NOMO-1 treated with DMSO at 0.1 percent for 48 hours (cell line): ENCODE data around the gene TRIM9.

Experiments used
- DNase-seq: peaks from one replicate; lab custom pipeline; 2025; ENCODE audit not compliant: unreplicated experiment; lab: John Stamatoyannopoulos, UW

Gene TRIM9

DNA sequence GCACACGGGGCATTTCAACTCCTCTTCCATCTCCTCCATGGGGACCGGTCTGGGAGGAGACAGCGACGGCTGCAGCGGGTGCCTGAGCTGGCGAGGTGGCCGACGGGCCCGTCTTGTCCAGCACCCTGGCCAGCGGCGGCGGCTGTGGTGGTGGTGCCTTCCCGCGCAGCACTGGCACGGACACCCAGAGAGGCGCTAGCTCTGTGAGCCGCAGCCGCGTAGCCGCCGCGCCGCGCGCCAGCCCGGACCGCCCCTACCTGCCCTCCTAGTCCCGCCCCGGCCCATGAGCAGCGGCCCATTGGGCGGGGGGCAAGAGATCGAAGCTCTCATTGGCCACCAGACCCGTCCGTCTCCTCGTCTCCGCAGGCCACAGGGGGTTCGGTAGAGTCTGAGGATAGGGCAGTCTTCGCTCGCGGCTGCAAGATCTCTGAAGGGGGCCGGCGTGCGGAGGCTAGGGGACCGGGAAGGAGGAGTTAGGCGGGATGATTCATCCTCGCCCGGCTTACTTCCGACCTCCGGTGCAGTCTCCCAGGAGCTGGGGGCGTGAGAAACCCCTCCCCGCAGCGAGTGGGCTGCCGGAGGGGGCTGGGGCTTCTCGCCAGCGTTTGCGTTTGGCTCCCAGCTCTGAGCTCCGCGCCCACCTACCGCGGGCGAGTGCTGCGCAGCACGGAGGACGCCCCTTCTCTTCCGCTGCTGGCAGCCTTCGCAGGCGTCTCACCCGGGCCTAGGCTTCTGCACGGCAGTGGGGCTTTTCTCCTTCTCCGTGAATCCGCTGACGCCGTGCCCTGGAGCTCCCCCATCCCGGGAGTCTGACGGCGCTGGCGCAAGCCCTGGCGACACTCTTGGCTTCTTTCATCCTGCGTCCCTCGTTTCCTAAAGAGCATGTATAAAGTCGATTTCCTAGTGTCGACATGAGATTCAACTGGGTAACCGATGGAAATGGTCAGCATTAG is at the start of gene TRIM9:
Gene TRIM9 (minus strand): TSS at position 205 of the 953 bp plus-strand sequence. CDS start 166 bp downstream, at position 39.
- peak; percentile 95 for DNase-seq

DNA sequence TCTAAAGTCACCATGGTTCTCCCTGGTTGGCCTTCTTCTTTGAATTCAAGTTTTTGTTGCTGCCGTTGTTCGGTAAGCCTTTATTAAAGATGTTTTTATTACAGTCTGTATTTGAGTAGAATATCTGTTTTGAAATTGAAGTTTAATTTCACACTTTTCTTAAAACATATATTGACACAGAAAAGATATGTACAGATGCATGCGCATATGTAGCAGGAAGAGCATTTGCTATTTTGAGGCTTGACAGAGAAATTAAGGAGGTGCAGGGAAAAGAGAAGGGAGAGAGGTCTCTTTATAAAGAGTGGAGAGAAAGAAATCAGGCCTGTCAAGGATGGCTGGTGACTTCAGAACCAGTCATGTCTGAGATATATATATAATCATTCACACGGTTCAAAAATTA is 46.0 kb upstream of the TRIM9 start:
- no peak for DNase-seq

DNA sequence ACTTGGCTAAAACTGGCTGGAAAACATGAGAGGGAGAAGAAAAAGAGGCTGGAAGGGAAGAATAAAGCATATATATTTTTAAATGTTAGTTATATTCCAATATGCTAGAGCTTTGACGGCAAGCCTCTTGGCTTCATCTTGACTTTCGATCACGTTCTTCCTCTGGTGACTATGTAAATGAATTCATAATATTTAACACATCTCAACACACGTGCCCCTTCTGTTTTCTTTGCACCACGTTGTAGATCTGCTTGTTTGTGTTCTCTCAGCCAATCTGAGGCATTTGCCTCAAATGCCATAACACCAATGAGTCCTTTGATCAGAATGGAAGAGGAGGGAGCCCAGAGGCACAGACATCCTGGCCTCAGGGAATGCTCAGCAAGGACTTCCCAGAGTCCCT is 45.4 kb upstream of the TRIM9 start:
- DNase-seq = no peak

DNA sequence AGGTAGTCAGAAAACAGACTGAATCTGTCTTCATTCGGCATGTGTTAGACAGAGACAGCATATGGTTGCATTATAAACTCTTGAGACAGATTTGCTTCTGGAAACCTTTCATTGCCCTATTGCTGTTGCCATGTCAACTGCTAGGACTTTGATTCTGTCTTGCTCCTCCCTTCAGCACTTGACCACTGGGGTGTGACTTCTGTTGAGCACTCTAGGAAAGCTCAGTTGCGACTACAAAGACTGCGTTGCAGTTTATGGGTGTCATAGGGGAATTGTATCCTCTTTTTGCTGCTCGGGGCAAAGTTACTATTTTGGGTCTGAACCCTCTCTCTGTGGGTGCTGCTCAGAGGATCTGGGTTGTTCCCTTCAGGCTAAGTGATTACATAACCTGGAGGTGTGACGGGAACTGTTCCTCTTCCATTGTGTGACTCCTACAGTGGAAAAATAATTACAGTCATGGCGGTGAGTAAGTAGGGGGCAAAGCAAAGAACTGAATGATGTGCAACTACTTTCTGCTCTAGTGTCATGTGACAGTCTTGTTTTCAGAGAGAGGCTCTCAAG is 44.3 kb upstream of the TRIM9 start:
- no peak for DNase-seq

DNA sequence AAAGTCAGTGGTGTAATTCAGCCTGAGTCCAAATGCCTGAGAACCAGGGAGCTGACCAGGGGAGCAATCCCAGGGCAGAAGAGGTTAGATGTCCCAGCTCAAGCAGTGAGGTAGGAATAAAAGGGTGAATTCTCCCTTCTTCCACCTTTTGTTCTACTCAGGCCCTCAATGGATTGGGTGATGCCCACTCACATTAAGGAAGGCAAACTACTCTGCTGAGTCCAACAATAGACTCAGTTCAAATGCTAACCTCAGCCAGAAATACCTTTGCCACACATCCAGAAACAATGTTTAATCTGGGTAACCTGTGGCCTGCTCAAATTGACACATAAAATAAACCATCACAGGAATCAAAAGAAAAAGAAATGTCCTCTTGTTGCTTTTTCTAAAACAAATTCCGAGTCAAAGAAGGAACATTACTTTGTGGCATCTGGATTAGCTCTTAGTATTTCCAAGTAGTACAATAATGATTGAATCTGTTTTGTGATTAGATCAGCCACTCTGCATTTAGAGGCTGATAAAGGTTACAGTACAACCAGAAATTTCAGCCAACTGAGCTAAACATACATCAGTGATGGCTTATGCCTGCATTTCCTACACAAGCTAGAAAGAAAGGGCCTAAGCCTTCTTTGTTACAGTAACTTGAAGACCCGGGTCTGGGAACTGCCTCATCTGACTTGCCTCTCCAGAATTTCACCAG is 43.6 kb upstream of the TRIM9 start:
- DNase-seq = no peak

DNA sequence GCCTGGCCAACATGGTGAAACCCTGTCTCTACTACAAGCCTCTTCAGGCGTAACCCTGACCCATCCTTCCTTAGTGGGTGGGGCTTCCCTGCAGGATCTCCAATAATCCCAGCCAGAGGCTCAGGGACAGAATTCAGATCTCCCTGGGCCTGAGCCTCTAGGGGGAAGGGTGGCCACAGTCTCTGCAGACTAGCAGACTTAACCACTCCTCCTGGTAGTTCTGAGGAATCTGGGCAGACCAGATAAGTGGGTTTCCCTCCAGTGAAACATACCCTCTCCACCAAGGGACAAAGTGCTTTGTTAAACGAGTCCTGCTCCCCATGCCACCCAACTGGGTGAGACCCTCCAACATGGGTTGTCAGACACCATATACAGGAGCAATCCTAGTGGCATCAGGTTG is 36.6 kb upstream of the TRIM9 start:
- DNase-seq = no peak

DNA sequence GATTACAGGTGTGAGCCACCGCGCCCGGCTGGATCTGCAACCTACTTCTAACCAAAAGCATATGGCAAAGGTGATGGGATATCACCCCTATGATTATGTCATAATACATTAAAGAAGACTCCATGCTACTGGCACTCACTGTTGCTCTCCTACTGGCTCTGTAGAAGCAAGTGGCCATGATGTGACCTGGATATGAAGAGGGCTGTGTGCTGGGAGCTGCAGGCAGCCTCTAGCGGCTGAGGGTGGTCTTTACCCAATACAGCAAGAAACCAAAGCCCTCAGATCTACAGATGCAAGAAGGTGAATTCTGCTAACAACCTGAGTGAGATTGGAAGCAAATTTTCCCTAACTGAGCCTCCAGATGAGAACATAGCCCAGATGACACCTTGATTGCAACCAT is 34.2 kb upstream of the TRIM9 start:
- no peak for DNase-seq

DNA sequence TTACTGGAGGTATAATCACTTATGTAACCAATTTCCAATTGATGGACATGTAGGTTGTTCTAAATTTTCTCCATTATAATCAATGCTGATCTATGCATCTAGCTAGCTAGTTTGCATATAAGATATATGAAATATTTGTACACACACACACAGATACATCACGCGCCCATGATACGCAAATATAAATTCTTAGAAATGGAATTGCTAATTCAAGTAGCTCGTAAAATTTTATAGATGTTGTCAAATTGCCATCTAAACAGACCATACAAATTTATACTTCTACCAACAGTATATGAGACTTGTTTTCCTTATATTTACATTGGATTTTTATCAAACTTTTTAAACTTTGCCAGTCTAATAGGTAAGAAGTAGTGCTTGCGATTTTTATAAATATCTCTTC is 29.1 kb upstream of the TRIM9 start:
- no peak for DNase-seq

DNA sequence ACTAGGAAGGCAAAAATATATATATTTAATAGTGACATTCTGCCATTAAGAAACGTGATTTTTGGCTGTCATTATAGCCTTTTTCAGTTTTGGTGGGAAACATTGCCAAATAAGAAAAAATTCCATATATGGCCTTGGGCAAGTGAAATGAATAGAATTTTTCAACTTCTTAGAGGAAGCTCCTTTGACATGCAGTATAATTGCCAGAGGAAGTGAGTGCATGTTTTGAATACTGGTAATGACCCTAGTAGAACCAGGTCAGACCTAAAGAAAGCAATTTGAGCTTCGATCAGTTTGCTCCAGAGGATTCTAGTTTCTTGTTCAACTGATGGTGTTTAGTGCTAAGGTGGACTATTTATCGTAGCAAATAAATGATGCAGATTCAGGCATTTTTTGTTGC is 26.2 kb upstream of the TRIM9 start:
- DNase-seq = peak; percentile 54

DNA sequence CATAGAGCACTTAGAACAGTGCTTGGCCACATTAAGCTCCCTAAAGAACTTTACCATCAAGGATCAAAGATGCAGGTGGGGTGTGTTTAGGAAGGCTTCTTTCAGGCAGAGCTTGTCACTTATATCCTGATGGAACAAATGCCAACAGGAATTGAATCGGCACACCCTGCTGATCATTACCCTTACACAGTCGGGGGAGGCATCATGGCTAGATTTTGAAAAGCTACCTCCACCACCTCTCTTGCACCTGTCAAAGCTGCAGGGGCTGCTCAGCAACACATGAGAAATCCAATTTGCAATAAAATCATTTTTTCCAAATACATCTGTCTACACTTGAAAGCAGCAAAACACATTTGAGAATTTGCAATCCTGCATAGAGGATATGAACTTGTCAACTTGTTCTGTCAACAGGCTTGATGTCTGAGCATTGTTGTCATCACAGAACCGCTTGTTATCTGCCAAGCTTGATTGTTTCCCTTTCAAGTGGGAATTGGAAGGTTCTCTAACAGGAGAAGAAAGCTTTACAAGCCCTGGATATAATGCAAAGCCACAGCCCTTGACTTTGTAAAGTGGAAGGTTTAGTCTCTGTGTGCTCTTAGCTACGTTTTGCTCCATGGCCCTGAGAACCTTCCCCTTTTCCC is 24.6 kb upstream of the TRIM9 start:
- DNase-seq = no peak

DNA sequence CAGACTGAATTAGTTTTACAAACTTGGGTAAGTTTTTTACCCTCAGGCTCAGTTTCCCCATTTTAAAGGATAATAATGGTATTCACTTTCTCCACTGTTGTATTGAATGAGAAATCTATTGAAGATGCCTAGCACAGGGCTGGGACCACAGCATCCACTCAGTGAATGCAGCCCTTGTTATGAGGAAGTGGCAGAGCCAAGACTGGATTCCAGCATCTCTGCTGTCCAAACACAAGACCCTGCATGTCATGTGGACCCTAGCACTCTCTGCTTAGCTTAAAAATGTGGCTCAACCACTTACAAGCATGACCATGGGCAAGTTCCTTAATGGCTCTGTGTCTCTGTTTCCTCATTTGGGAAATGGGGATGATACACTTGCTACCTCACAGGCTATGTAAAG is 24.1 kb upstream of the TRIM9 start:
- DNase-seq = no peak

DNA sequence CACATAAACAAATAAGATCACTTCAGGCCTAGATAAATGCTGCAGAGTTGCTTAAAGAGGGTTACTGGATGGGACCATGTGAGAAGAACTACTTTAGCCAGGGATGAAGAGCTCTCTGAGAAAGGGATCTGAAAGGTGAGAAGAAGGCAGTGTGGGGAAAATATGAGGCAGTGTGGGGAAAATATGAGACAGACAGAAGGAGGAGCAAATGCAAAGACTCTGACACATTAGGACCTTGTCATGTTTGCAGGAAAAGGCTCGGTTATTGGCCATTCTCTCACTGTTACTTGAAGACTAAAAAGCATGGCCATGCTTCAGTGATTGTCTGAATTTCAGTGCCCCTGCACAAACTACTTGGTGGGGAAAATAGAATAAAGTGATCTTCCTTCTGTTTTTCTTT is 22.7 kb upstream of the TRIM9 start:
- DNase-seq = no peak

DNA sequence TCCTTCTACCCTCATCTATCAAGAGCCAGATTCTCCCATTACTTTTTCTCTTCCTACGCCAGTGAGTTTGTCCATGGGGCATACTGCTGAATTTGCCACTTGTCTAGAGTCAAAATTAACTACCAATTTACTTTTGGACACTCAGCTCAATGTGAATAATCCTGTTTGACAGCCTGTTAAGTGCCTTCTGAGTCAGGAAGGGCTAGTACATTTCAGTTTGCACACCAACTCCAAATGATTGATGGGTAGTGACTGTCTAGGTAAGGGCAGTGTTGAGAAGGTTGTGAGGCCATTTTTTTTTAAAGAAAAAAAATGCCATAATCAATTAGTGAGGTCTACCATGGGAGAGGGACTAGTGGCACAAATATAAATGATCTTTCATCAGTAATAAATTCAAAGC is 21.8 kb upstream of the TRIM9 start:
- DNase-seq = no peak

DNA sequence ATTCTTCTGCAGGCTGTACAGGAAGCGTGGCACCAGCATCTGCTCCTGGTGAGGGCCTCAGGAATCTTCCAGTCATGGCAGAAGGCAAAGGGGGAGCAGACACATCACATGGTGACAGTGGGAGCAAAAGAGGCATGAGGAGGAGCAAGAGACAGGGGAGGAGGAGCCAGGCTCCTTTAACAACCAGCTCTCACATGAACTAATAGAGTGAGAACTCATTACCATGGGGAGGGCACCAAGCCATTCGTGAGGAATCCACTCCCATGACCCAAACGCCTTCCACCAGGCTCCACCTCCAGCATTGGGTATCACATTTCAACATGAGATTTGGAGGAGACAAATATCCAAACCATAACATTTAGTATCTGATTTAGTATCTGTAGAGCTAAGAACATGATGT is 14.7 kb upstream of the TRIM9 start:
- no peak for DNase-seq

DNA sequence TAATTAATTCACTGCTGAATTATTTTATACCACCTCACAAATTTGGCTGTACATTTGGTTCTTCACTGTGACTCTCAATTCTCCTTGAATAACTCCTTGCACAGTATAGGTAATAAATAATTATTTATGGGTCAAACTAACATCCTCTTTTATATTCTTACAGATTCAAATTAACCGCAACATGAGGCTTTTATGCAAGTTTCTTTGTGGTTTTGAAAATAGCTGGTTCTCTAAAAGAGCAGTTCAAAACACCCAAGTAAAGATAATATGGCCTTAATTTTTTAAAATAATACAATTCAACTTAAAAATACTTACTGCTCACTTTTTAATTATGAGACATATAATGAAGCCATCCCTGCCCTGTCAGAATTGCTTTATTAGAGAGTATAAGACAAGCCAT is 12.9 kb upstream of the TRIM9 start:
- peak; percentile 86 for DNase-seq

DNA sequence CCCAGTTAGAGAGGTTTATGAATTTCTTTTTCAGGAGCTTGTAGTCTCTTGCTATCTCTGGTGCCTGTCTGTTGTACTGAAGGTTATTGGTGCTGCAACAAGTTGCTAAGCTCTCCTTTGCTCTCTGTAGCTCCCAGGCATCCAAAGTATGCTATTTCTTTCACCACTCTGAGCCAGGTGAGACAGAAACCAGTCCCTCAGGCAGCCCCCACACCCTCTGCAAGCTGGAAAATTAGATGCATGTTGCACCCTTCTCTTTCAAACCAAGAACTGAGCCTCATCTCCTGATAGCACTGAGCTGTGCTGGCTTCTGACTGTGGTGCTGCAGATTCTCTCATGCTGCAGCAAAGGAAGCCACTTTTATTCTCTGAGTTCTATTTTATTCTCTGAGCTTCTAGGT is 9.6 kb upstream of the TRIM9 start:
- DNase-seq = no peak

DNA sequence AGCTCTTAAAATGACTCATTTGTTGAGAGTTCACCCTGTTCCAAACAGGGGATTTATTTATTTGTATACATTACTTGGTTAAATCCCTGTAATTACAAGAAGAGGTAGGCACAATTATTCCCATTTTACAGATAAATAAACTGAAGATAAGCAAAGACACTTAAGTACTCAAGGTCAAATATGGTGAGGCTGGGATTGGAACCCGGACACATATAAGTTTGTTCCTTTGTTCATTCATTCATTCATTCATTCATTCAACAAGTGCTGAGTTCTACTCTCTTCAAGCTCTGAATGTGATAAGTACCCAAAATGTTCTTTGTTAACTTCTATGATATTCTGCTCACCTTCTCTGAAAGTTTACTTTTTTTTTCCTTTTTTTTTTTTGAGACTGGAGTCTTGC is 2.4 kb upstream of the TRIM9 start:
- DNase-seq = no peak

DNA sequence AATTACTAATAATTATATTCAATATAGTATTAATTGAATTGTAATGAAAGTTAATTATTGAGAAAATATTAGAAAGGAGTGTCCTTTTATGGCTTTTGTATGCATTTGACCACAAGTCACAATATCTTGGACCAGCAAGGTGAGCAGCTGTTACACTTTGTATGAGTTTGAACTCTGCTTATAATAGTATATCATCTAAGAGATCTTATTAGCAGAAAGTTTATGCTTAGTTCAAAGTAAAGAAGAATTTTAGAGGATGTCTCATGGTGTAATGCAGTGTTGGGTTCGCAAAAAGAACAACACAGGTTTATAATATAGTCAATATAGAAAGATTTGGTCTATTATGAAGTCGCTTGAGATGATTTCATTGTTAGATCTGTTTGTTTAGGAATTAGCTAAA is 2.0 kb upstream of the TRIM9 start:
- DNase-seq = no peak

DNA sequence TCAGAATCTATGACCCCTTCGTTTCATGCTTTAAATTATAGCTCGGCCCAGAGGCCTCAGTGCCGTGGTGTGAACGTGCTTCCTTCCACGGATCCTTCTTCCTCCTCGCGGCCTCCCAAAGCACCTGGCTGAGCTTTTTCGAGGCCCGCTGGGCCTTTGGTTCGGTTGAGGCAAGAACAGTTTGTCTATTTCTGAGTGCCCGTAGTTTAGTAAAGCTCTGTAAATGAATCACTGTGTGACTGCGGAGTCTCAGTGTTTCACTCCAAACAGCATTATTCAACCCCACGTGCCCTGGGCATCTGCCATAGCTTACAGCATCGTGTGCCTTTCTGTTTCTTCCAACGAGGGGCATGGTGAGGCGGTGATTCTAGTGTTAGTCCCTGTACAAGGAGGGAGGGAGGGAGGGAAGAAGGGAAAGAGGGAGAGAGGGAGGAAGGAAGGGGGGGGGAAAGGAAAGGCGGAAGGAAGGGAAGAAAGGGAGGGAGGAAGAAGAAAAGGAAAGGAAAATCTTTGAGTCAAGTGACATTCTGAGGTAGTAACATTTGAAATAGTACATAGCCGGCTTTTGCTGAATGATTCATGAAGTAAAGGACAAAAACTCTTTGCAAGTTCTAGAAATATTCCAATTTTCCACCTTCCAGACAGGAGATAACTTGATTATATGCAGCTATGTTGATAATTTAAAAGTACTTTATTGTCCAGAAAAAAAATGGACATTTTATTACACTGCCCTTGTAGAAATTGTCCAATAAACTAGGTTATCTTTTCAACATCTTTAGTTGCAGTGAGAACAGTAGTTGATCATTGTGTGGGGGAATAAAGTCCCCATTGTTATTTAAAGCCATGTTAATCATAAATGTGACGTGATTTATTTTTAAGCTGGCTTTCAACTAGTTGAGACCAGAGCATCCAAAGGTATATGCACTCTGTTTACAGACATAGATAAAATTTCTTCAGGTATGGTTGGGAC is 1.2 kb upstream of the TRIM9 start:
- no peak for DNase-seq

DNA sequence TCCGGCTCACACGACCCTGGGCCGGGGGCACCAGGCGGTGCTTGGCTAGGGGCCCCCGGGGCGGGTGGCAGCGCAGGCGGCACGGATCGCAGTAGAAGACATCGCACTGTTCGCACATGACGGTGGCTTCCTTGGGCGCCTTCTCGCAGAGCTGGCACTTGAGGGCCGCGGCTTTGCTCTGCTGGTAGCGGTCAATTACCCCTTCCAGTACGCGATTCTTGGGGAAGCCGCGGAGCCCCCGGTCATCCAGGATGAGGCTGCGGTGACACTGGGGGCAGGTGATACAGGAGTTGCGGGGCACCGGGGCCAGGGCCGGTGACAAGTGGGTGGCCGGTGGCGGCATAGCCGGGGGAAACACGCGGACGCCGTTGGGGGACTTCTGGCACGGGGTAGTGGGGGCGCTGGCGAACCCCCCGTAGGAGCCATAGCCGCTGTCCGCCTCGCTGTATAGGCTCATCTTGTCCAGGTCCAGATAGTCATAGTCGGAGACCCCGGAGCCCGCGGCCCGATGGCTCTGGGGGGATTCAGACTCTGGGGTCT is 553 bp downstream of the TRIM9 start:
- no peak for DNase-seq
